SIG-M5 (cell line): ENCODE data around the gene UGT1A6.
"Not testable (repeated sequence)": the region's sequence is repeated elsewhere in the genome, so short reads cannot be mapped to it uniquely, and the experiment has no call there.

ENCODE experiments used
- DNase-seq: peaks from one replicate; lab custom pipeline; 2025; lab: John Stamatoyannopoulos, UW

Gene UGT1A6

DNA sequence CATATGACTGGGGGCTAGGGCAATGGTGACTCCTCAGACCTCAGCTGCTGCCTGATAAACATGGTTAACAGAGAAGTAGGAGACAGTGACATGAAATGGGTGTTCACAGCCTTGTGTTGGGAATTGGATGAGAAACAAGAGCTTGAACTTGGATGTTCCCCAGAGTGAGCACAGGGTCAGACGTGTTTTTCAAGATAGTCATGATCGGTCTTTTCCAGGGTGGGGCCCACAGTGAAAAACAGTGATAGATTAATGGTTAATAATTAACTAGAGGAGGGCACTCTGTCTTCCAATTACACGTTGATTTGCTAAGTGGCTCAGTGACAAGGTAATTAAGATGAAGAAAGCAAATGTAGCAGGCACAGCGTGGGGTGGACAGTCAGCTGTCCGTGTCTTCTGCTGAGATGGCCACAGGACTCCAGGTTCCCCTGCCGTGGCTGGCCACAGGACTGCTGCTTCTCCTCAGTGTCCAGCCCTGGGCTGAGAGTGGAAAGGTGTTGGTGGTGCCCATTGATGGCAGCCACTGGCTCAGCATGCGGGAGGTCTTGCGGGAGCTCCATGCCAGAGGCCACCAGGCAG is 36.1 kb downstream of the UGT1A6 start, which contains the start of gene UGT1A3:
TSS of gene UGT1A3 (plus strand) at position 320 of the 579 bp plus-strand sequence. CDS start at position 405, 85 bp downstream.
- no peak for DNase-seq

- not testable (repeated sequence) for DNase-seq
Observed at GRCh38 chr2:233736868-233737653, 44.4 kb downstream of the UGT1A6 start.

- DNase-seq, result no peak
Observed at GRCh38 chr2:233740870-233741269, 48.2 kb downstream of the UGT1A6 start.

DNA sequence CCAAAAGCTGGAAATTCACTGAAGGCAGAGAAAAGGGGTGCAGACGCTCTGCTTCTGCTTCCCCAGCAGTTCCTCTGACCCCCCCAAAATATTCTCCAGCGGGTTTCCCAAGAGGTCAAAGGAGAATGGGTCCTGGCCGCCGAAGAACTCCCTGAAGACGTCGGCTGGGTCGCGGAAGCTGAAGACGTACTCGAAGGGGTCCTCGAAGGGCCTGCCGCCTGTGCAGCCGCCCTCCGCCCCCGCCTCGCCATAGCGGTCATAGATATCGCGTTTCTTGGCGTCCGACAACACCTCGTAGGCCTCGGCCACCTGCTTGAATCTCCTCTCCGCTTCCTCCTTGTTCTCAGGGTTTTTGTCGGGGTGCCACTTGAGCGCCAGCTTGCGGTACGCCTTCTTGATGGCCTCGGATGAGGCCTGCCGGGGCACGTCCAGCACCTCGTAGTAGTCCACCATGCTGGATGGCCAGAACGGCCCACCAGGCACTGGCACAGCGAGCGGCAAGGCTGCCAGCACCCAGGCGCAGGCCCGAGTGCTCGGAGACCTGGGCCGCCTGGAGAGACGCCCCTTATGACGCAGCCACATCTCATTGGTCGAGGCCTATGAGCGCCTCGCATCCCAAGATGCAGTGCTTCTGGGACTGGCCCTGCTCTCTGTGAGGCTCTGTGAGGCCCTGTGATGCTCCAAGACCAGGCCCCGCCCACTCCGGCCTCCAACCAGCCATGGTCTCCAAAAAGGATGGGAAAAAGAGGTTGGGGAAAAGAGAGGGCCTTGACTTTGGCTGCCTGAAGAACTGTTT is 51.0 kb downstream of the UGT1A6 start:
- no peak for DNase-seq

DNA sequence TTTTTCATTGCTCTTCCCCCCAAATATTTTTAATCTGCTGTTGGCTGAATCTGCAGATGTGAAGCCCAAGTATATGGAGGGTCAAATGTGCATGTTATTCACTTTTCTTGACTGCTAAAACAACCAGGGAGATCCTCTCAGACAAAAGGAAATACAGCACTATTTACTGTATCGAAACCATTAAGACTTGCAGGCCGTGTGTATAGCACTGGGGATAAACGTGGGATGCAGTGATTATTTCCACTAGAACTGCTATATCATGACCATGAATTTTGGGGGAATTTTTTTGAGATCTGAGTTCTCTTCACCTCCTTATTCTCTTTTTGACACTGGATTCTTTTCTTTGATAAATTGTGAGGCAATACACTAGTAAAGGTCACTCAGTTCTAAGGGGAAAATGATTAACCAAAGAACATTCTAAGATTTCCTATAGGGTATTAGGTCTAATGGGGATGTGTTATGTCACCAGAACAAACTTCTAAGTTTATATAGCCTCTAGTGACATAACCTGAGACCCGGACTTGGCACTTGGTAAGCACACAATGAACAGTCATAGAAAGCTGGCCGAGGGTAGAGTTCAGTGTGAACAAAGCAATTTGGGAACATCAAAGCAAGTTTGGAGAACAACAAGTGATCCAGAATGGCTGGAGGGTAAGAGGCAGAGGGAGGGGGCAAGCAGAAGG is 52.5 kb downstream of the UGT1A6 start:
- DNase-seq, result no peak

- DNase-seq, result not testable (repeated sequence)
Observed at GRCh38 chr2:233745838-233746237, 53.1 kb downstream of the UGT1A6 start.

DNA sequence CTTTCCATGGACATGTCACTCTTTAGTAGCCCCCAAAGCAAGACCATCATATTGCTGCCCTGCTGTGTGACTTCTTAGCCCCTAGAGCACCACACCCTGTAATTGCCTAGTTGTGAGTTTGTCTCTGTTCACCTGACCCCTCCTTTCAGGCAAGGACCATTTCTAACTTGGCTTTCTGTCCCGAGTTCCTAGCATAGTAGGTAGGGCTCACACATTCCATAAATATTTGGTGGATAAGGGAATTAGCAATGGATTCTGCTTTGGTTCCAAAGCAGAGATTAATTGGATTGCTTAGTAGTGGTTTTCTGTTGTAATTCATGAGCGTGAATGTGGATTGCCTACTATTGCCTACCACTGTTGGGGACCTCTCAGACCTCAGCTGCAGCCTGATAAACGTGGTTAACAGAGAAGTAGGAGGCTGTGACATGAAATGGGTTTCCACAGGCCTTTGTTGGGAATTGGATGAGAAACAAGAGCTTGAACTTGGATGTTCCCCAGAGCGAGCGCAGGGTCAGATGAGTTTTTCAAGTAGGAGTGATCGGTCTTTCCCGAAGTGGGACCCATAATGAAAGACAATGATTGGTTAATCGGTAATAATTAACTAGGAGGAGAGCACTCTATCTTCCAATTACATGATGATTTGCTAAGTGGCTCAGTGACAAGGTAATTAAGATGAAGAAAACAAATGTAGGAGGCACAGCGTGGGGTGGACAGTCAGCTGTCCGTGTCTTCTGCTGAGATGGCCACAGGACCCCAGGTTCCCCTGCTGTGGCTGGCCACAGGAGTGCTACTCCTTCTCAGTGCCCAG is 54.0 kb downstream of the UGT1A6 start:
- no peak for DNase-seq

- no peak for DNase-seq
Observed at GRCh38 chr2:233747283-233747544, 54.5 kb downstream of the UGT1A6 start.

DNA sequence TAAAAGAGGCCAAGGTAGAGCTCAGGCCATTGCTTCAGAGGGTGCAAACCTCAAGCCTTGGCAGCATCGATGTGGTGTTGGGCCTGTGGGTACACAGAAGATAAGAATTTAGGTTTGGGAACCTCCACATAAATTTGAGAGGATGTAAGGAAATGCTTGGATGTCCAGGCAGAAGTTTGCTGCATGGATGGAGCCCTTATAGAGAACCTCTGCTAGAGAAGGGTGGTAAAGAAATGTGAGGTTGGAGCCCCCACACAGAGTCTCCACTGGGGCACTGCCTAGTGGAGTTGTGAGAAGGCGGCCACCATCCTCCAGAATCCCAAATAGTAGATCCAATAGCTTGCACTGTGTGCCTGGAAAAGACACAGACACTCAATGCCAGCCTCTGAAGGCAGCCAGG is 58.0 kb downstream of the UGT1A6 start:
- not testable (repeated sequence) for DNase-seq

DNA sequence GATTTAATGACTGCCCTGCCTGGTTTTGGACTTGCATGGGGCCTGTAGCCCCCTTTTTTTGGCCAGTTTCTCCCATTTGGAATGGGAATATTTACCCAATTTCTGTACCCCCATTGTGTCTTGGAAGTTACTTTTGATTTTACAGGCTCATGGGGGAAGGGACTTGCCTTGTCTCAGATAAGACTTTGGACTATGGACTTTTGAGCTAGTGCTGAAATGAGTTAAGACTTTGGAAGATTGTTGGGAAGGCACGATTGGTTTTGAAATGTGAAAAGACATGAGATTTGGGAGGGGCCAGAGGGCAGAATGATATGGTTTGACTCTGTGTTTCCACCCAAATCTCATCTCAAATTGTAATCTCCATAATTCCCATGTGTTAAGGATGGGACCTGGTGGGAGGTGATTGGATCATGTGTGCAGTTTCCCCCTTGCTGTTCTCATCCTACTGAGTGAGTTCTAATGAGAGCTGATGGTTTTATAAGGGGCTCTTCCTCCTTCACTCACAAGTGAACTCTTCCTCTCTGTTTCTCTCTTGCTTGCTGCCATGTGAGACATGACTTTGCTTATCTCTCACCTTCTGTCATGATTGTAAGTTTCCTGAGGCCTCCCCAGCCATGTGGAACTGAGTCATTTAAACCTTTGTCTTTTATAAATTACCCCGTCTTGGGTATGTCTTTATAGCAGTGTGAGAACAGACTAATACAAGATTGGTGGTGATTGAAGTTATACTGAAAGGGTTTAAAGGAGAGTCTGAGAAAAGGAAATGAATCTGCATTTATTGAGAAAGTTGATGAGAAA is 58.7 kb downstream of the UGT1A6 start:
- DNase-seq, result not testable (repeated sequence)

- DNase-seq, result no peak
Observed at GRCh38 chr2:233754872-233755611, 62.4 kb downstream of the UGT1A6 start.

- no peak for DNase-seq
Observed at GRCh38 chr2:233756429-233757081, 63.9 kb downstream of the UGT1A6 start.

GRCh38 chr2:233758141-233758540 is 65.5 kb downstream of the UGT1A6 start:
- DNase-seq, result no peak

- DNase-seq, result no peak
Observed at GRCh38 chr2:233758849-233759248, 66.2 kb downstream of the UGT1A6 start.

DNA sequence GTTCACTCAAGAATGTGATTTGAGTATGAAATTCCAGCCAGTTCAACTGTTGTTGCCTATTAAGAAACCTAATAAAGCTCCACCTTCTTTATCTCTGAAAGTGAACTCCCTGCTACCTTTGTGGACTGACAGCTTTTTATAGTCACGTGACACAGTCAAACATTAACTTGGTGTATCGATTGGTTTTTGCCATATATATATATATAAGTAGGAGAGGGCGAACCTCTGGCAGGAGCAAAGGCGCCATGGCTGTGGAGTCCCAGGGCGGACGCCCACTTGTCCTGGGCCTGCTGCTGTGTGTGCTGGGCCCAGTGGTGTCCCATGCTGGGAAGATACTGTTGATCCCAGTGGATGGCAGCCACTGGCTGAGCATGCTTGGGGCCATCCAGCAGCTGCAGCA is 67.4 kb downstream of the UGT1A6 start, which contains the start of gene UGT1A1:
TSS of gene UGT1A1 (plus strand) at position 228 of the 400 bp plus-strand sequence. CDS start at position 246, 18 bp downstream.
- no peak for DNase-seq

DNA sequence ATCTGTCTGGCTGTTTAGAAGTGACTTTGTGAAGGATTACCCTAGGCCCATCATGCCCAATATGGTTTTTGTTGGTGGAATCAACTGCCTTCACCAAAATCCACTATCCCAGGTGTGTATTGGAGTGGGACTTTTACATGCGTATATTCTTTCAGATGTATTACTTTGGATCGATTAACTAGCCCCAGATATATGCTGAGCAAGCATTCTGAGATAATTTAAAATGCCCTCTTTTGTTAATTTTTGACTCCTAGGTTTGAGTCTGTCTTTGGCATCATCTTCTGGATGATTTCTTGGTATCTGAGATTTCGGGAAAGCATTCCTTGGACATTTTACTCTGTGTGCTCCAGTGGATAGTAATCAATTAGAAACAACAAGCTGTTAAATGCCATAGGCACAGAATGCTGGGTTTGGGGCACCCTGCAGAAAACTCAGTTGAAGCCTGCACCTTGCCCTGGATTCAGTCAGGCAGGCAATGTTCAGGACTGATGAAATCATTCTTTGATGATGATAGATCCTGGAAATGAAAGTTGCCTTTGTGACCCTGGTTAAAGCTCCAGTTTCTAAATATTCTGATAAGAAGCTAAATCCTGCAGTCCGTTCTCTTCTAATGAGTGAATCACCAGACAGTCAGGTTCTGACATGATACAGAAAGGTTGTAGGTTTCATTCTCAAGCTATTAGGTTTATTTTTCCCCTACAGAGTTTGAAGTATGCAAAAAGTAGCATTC is 68.5 kb downstream of the UGT1A6 start:
- DNase-seq, result no peak

- no peak for DNase-seq
Observed at GRCh38 chr2:233764264-233764663, 71.6 kb downstream of the UGT1A6 start.

- DNase-seq, result no peak
Observed at GRCh38 chr2:233764761-233765160, 72.1 kb downstream of the UGT1A6 start.

- no peak for DNase-seq
Observed at GRCh38 chr2:233766416-233766815, 73.7 kb downstream of the UGT1A6 start.
